ENCODE results near the gene UBE2E3.
"Not testable (repeated sequence)": the region's sequence is repeated elsewhere in the genome, so short reads cannot be mapped to it uniquely, and the experiment has no call there.

The UBE2E3 gene

GRCh38 chr2:181036445-181036844, 56.0 kb downstream of the UBE2E3 start:
- no peak for DNase-seq (ENCODE audit: low spot score)

GRCh38 chr2:181036848-181037603, 56.6 kb downstream of the UBE2E3 start:
- peak; percentile 74 for DNase-seq (ENCODE audit: low spot score)

DNA sequence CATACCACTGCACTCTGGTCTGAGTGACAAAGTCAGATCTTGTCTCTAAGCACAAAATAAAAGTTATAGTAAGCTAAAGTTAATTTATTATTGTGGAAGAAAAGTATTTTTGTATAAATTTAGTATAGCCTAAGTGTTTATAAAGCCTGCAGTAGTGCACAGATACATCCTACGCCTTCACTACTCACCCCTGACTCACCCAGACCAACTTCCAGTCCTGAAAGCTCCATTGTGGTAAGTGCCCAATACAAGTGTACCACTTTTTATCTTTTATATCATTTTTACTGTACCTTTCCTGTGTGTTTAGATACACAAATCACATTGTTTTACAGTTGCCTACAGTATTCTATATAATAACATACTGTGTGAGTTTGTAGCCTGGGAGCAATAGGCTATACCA, 57.5 kb downstream of the UBE2E3 start:
- DNase-seq (ENCODE audit: low spot score): peak; percentile 37

- peak; percentile 9 for DNase-seq (ENCODE audit: low spot score)
Observed at GRCh38 chr2:181038796-181039195, 58.4 kb downstream of the UBE2E3 start.

- not testable (repeated sequence) for DNase-seq (ENCODE audit: low spot score)
Observed at GRCh38 chr2:181040839-181041238, 60.4 kb downstream of the UBE2E3 start.

DNA sequence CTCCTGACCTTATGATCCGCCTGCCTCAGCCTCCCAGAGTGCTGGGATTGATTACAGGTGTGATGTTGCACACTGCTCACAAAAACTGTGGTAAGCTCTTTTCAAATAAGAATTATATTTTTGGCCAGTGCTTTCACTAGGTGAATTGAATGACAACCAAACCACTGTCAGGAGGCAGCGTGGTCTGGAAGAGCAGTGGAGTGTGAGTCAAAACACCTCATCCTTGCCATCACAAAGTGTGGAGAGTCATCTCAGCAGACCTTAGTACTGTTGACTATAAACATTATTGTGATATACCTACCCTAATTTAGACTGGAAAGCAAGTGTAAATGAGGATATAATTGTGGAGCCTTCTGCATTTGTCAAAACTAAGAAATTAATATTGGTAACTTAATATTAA, 61.3 kb downstream of the UBE2E3 start:
- DNase-seq (ENCODE audit: low spot score): peak; percentile 9

GRCh38 chr2:181042706-181043105, 62.3 kb downstream of the UBE2E3 start:
- DNase-seq (ENCODE audit: low spot score): no peak

- DNase-seq (ENCODE audit: low spot score): no peak
Observed at GRCh38 chr2:181046833-181047232, 66.4 kb downstream of the UBE2E3 start.

DNA sequence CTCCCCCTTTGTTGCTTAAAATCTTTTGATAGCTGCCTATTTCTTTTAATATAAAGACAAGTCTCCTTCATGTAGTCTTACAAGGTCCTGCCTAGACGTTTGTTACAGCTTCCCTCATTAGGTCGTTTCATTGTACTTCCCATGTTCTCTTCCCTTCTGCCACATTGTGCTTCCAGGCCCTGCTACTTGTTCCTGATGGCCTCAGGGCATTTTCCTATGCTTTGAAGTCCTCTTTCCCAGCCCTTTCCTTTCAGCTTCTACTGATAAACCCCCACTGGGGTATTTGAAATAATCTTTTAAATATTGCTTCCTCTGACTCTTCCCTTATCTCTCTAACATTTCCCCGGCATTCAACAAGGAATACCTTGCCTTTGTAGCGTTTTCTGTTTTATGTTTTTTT, 67.4 kb downstream of the UBE2E3 start:
- no peak for DNase-seq (ENCODE audit: low spot score)

- no peak for DNase-seq (ENCODE audit: low spot score)
Observed at GRCh38 chr2:181051861-181052522, 71.6 kb downstream of the UBE2E3 start.

DNA sequence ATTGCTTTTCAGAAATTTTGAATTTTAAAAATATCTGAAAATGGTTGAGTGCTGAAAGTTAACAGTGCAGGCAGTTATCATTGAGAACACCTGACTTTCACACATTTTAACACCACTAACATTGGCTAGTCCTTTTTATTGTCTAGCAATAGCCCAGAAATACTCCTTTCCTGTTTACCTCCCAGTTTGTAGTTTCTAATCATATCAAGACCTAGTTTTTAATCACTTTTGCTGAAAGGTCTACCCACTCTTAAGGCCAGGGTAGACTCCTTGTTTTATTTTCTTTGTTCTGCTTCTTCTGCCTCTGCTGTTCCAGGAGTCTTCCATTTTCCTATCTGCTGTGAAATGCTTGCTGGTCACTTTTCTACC, 72.1 kb downstream of the UBE2E3 start:
- DNase-seq (ENCODE audit: low spot score): no peak

DNA sequence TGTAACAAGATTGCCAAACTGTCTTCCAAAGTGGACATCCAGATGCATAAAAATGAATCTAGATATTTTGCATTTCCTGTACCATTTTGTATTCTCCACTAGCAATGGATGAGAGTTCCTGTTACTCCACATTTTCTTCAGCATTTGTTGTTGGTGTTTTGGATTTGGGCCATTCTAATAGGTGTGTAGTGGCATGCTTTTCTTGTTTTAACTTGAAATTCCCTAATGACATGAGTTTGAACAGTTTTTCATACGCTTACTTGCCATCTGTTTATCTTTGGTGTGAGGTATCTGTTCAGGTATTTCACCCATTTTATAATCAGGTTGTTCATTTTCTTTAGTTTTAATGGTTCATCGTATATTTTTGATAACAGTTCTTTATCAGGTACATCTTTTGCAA, 73.9 kb downstream of the UBE2E3 start:
- DNase-seq (ENCODE audit: low spot score): no peak

DNA sequence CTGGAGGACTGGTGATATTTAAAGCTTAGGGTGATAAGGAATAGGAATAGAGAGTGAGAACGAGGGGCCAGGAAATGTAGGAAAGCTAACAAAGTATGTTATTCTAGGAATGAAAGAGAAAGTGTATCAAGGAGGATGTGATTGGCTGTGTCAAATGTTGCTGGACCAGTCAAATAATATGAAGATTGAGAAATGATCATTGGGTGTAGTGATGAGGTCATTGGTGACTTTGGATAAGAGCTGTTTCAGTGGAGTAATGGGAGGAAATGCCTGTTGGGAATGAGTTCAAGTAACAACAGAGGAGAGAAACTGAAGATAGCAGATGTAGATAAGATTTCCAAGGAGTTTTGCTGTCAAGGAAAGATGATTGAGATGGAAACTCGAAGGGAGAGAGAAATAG, 74.4 kb downstream of the UBE2E3 start:
- no peak for DNase-seq (ENCODE audit: low spot score)

DNA sequence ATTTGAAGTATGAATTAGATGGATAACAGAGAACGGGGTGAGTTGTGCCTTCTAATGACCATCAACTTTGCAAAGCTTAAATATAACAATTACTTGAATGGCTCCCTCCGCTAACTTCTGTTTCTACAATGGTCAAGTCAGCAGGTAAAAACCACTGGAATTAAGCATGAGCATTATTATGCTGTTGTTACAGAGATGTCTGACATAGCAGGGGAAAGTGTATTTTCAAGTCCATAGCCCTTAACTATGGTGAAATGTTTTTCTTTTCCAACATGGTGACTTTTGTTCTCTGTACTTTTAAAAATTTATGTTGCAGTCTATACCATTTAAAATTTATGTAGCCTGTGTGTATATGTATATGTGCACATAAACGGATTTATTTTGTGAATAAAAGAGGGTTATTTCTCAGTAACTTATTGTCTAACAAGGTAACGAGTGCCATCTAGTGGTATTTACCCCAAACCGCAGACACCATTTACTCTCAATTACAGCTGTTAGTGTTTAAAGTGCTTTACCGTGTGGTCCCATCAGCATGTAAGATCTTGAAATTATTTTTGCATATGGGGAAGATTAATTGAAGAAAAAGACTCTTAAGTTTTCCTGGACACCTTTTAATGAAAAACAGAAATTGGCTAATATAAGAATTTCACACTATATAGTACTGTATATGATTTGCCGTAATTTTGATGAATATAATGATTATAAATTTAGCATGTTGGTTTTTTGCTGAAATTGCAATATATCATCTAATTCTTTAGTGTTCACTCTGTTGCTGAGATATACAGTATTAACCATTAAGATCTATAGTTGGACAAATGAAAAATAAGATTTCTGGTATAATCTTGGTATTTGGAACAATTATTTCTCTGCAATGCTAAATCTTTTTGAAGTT, 78.2 kb downstream of the UBE2E3 start:
- DNase-seq (ENCODE audit: low spot score): peak; percentile 65

DNA sequence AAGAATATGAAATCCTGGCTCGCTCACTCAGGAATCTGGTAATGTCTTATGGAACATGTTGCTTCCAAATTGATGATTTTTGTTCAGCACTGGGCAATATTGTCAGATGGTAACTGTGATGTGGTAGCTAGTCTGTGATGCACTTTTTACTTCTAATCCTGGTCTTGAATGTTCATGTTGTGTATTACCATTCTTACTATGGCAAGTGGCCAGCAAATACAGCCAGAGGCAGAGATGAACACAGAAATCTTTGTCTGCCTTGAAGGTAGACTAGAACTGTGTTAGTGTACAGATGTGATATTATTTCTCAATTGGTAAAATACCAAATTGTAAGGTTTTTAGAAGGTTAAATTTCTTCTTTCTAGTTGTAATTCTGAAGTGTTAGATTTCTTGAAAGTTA, 83.3 kb downstream of the UBE2E3 start:
- no peak for DNase-seq (ENCODE audit: low spot score)

DNA sequence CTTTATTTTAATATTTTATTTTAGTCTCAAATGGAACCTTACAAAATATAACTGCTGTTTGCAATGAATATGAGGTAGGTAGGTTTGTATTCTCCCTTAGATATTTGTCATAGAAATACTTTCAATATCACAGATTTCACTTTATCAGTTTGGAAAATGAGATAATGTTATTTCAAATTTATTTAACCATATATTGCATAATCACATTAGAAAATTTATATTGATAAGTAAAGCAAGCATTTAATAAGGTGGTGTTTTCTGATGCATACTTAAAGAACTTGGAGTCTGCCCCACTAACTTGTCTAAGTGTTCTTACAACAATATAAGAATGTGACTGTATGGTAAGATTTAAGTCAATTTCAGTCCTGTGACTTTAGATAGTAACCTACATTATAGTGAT, 85.1 kb downstream of the UBE2E3 start:
- no peak for DNase-seq (ENCODE audit: low spot score)

- no peak for DNase-seq (ENCODE audit: low spot score)
Observed at GRCh38 chr2:181066333-181066732, 85.9 kb downstream of the UBE2E3 start.

DNA sequence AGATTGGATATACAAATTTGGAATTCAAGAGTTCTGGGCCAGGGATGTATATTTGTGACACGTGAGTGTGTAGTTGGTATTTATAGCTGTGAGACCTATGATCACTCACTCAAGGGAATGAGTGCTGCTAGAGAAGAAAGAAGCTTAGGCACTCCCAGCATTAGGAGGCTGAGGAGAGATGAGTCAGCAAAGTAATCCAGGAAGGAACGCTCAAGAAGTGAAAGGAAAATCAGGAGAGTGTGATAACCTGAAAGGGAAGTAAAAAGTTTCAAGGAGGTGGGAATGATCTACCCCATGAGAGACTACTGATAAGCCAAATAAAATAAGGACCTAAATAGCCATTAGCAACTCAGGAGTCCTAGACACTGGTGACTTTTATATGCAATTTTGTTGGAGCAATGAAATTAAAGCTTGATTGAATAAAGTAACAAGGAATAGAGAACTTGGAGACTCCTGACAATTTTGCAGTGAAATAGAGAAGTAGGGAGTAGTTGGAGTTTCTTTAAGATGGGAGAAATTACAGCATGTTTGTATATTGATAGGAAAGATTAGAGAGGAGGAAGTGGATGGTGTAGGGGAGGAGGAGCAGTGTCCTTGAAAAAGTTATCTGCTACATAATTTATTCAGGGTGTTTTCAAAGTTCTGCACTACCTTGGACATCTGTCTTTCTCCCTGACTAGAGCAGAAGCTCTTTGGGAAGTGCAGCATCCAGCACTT, 89.9 kb downstream of the UBE2E3 start:
- DNase-seq (ENCODE audit: low spot score): peak; percentile 23

GRCh38 chr2:181070836-181071200, 90.4 kb downstream of the UBE2E3 start:
- no peak for DNase-seq (ENCODE audit: low spot score)

DNA sequence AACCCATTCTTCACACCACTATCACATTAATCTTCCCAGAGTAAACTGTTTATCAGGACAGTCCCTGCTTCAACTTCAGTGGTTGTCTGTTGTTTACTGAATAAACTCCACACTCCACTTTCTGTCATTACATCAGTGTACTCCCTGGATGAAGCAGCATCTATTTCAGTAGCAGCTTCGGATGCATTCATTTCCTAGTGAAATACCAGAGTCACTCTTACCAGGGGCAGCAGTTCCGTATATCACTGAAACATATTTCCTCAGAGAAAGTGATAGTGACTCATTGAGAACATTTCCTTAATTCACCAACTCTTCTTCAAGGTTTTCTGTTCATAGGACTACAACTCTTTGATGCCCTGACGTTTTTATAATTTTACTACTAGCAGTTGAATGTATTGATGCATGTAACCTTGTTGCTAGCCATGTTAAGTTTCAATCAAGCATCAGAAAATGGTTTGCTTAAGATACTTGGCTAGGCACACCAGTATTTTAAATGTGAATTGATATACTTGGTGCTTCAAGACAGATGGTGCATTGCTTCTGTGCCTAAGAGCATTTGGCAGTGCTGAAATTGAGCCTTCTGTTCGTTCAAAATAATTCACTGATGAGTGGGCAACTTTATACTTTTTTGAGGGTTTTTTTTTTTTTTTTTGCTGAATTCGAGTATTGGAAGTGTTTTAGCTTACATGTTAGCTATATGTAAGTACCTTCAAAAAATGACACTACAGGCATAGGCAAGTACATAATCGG, 92.3 kb downstream of the UBE2E3 start:
- no peak for DNase-seq (ENCODE audit: low spot score)

GRCh38 chr2:181073896-181074295, 93.5 kb downstream of the UBE2E3 start:
- DNase-seq (ENCODE audit: low spot score): no peak

DNA sequence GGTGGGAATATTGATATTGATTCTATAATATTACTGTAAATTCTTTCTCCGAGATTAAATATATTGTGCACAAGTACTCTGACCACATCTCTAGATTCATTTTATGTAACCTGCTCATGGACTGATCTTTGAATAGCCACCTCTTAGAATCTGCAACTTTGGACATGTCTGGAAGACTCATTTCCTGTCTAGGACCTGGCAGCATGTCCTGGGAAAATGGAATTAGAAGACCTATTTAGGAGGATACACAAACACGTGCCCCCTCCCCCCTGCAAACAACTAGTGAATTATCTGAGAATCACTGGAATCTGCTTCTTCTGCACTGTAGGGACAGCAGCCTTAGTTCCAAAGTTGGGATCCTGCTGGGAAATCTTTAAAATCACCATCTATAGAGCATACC, 94.1 kb downstream of the UBE2E3 start:
- DNase-seq (ENCODE audit: low spot score): no peak
